ENCODE measurements around the gene OTUB2.

The OTUB2 gene

GRCh38 chr14:93997082-93997481 lies 29.1 kb upstream of the OTUB2 start, which contains the start of gene CCDC197:
CCDC197 (plus strand) TSS chr14:93997301; CDS start chr14:93998132, 831 bp downstream.
- no peak for DNase-seq

DNA sequence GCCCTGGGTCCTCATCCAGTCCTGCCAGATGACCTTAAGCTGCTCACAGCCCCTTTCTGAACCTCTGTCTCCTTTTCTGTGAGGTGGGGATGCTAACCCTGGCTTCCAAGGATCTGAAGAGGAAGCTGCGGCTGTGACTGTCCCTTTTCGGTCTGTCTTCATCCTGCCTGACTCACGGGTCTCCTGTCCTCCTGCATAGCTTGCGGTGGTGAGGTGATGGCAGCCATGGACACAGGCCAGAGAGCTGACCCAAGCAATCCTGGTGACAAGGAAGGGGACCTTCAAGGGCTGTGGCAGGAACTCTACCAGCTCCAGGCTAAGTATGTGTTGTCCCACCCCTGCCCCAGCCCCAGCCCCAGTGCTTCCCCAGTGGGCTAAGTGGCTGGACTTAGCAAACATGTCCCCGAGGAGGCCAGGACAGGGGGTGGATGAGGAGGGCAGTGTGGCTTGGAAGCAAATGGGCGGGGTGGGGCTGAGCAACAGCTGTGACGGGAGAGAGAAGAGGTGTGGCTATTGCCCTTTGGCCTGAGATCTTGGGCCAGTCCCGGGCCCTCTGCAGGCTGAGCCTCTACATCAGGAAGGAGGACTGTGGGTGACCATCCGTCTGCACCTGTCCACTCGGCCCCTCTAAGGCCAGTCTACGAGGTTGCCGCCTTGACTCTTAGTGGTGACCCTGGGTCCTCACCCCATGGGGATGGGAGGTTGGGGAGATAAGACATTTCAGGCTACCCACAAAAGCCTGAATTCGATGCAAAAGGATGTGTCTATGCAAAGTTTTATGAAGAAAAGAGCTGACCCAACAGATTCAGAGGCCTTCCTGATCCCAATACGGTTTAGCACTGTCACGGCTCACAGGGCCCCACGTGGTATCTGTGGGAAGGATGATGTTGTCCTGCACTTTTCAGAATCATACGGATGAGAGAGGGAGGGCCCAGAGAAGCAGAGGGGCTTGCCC lies 27.9 kb upstream of the OTUB2 start:
- DNase-seq = no peak

- DNase-seq = no peak
Observed at GRCh38 chr14:93998871-93999403, 27.2 kb upstream of the OTUB2 start.

DNA sequence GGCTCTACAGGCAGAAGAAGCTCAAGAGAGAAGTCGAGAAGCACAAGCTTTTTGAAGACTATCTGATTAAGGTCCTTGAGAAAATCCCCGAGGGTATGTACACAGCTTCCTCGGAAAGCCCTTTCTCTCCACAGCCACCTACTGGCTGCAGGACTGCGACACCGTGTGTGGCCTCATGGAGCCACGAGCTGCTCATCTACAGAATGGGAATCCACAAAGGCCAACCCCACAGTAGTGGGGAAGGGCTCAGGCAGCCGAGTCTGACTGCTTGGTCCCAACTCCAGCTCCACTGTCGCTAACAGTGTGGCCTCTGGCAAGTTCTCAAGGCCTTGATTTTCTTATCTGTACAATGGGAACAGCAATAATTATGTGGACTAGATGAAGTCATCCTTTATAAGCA lies 26.6 kb upstream of the OTUB2 start:
- no peak for DNase-seq

DNA sequence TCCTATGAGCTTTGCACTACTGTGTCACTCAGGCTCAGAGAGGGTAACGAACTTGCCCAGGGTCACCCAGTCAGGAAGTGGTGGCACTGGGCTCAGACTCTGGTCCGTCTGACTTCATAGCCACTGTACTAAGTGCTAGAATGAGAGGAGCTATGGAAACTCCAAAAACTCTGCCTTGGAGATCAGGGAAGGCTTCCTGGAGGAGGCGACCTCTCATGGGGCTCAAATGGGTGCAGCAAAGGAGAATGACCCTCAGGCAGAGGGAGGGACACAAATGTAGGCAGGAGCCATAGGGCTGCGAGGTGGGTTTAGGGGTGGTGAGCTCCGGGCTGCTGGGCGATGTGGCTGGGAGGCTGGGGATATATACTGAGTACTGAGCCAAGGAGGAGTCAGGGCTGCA lies 25.9 kb upstream of the OTUB2 start:
- no peak for DNase-seq

DNA sequence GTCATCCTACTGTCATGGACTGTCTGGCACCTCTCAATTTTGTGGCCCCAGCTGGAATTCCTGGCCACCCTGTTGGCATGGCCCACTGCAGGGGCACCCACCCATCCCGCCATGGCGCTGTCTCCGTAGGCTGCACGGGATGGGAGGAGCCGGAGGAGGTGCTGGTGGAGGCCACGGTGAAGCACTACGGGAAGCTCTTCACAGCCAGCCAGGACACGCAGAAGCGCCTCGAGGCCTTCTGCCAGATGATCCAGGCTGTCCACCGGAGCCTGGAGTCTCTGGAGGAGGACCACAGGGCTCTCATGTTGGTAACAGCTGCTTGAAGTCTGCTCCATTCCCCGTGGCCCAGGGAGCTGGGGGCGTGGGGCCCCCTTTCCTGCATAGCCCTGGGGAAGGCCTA lies 25.1 kb upstream of the OTUB2 start:
- DNase-seq = no peak

DNA sequence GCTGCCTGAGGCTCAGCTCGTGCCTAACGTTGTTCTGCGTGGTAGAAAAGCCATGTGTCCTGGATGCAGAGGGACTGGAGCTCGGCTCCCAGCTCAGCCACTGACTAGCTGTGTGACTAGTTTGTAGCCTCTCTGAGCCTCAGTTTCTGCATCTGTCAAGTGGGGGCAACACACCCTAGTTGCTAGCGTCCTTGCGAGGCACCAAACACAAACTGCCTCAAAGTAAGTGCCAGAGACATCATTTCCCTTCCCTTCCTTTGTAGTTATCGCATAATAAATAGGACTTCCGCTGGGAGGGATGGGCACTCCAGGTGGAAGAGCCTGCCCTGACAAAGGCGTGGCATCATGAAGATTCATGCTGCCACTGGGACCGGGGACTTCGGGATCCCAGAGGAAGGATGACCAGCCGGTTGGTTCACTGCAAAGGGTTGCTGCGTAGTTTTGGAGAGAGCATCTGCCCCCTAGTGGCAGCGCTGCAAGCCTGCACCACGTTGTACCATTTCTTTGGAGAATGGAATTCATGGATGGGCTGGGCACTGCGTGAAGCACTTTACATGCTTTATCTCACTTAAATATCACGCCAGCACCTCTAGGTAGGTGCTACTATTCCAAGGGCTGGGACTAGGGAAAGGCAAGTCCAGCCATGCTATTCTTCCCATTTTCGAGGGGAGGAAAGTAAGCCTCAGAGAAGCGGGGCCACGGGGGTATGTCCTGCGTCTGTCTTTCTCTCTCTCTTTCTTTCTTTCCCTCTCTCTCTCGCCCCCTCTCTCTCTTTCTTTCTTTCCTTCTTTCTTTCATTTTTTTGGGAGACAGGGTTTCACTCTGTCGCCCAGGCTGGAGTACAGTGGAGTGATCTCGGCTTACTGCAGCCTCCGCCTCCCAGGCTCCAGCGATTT lies 24.4 kb upstream of the OTUB2 start:
- peak; percentile 54 for DNase-seq

- DNase-seq = no peak
Observed at GRCh38 chr14:94003397-94003796, 22.7 kb upstream of the OTUB2 start.

DNA sequence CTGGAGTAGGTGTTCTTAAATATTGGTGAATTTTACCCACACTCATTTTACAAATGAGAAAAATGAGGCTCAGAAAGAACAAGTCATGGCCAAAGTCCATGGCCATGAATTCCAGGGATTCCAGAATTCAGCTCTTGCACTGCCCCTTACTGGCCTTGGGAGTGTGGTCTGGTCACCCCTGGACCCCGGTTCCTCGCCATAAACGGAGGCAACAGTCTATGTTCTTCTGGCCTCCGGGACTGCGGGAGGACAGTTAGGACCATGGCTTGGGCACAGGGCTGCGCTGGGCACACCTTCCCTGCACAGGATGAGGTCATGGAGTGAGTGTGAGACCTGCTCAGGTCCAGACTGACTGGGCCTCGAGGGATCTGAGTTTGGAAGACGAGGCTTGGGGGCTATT lies 22.1 kb upstream of the OTUB2 start:
- no peak for DNase-seq

GRCh38 chr14:94005324-94006073 lies 20.6 kb upstream of the OTUB2 start:
- DNase-seq = no peak

- DNase-seq = no peak
Observed at GRCh38 chr14:94008234-94008633, 17.9 kb upstream of the OTUB2 start.

GRCh38 chr14:94009767-94010166 lies 16.4 kb upstream of the OTUB2 start:
- DNase-seq = no peak

GRCh38 chr14:94010625-94011024 lies 15.5 kb upstream of the OTUB2 start:
- DNase-seq = no peak

DNA sequence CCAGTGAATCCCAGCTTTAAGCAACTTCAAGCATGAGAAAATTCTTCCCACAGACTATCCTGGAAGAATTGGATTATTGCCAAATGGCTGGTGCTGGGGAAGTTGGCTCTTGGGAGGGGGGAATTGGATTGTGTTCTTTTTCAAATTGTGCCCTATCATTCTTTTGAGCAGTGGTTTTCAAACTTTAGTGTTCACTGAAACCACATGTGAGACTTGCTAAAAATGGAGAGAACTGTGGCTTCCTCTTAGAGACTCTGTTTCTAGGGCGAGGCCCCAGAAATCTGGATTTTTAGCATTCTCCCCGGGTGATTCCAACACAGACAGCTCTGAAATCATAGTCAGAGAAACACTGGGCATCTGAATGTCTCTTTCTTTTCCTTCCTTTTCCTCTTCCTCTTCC lies 14.3 kb upstream of the OTUB2 start:
- no peak for DNase-seq

GRCh38 chr14:94014382-94014781 lies 11.8 kb upstream of the OTUB2 start:
- no peak for DNase-seq

- DNase-seq = no peak
Observed at GRCh38 chr14:94015223-94015622, 10.9 kb upstream of the OTUB2 start.

GRCh38 chr14:94016446-94016976 lies 9.6 kb upstream of the OTUB2 start:
- no peak for DNase-seq

- no peak for DNase-seq
Observed at GRCh38 chr14:94018308-94018707, 7.8 kb upstream of the OTUB2 start.

GRCh38 chr14:94019329-94019728 lies 6.8 kb upstream of the OTUB2 start:
- no peak for DNase-seq

- no peak for DNase-seq
Observed at GRCh38 chr14:94020267-94020666, 5.9 kb upstream of the OTUB2 start.

DNA sequence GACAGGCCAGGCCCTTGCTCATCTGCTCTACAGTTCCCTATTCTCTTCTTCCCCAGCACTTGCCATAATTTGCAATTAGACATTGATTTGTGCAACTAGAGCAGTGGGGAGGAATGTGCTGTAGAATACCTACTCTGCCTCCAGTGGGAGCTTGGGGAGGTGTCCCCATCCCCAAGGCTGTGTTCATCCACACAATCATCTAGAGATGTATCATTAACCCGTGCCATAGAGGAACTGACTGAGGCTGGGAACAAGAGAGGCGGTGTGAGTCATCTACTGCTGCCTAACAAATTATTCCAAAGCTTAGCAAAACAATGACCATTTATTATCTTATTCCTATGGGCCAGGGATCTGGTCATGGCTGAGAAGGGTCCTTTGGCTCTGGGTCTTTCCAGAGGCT lies 5.1 kb upstream of the OTUB2 start:
- no peak for DNase-seq

GRCh38 chr14:94021416-94022157 lies 4.6 kb upstream of the OTUB2 start:
- DNase-seq = no peak
